M059J (cell line): ENCODE results near the gene NCOR1. TPM values are rescaled to one million over a fixed set of nuclear protein-coding genes. Genes with fewer than 3 reads are reported as not detected.
A peak's percentile ranks its signal among the peaks of the same experiment; 100 is the strongest.
"Not testable (repeated sequence)": the region's sequence is repeated elsewhere in the genome, so short reads cannot be mapped to it uniquely, and the experiment has no call there.

Source experiments
- DNase-seq: peaks from one replicate; pipeline ENCODE4 v3.0.0-alpha.2; 2012; ENCODE audit warnings: low read depth
- total RNA-seq: library from RNA; depleted of rRNA; stranded (reverse); fragments of >200 nt; shearing (Covaris generic); gene quantifications from 2 replicates; pipeline ENCODE4 v1.2.3, GENCODE V29; 2014

Gene NCOR1
- total RNA-seq, 1 experiment from 2014 or later, result 77.5 TPM

DNA sequence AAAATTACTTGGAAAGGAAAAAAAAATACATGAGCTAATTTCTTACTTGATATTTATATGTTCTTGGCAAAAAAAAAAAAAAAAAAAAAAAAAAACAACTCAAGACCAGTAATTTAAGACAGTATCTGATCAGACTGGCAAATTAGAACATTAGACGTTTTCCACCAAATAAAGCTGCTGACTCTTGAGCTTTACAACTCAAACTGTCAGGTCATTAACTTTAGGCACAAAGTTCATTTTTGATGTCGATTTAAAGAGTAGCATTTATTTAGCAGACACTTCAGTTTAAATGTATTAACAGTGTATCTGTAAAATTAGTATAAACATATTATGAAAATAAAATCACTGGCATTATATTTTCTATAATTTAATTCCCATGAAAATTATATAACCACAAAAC is 66.7 kb downstream of the NCOR1 start:
- DNase-seq, result no peak

DNA sequence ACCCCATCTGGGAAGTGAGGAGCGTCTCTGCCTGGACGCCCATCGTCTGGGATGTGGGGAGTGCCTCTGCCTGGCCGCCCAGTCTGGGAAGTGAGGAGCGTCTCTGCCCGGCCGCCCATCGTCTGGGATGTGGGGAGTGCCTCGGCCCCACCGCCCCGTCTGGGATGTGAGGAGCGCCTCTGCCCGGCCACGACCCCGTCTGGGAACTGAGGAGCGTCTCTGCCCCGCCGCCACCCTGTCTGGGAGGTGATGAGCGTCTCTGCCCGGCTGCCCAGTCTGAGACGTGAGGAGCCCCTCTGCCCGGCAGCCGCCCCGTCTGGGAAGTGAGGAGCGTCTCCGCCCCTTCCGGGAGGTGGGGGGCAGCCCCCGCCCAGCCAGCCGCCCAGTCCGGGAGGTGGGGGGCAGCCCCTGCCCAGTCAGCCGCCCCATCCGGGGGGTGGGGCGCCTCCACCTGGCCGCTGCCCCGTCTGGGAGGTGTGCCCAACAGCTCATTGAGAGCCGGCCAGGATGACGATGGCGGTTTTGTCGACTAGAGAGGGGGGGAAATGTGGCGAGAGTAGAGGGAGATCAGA is 69.9 kb downstream of the NCOR1 start:
- DNase-seq, result not testable (repeated sequence)

DNA sequence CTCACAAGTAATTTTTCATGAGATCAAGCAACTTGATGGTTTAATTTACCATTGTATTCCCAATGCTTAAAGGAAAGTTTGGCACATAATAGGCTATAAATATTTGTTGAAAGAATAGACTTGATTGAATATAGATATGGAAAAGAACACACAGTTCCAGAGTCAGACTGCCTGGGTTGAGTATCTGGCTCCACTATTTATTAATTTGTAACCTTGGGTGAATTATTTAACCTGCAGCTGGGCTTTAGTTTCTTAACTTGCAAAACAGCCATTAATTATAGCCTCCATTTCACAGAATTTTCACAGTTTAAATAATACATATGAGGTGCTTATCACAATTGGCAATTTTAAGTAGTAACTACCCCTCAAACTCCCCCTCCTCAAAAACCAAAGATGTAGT is 73.6 kb downstream of the NCOR1 start:
- no peak for DNase-seq

DNA sequence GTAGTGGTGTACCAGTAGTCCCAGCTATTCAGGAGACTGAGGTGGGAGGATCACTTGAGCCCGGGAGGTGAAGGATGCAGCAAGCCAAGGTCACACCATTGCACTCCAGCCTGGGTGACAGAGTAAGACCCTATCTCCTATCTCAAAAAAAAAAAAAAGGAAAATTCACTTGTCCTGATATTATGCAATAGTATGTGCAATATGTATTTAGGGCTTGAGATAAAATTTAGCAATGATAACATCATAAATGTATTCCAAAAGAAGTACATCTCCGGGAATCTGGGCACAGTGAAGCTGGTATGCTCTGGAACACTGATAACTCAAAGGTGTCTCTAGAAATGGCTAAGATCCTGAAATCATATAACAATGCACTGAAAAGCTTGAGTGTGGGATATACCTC is 74.5 kb downstream of the NCOR1 start:
- no peak for DNase-seq

DNA sequence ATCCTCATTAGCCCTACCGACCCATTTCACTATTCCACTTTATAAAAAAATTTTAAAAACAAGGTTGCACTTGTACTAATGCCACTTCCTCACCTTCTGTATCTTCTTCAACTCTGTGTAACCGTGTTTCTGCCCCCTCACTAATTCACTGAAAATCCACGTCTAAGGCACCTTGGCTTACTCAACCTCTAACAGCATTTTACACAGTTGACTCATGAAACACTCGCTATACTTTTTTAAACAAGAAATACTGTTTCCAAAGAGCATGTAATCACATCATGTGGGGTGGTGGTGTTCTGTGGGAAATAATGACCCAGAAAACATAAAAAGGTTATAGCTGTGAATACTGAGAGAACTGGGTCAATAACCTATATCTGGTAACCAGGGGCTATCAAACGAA is 79.9 kb downstream of the NCOR1 start:
- no peak for DNase-seq

DNA sequence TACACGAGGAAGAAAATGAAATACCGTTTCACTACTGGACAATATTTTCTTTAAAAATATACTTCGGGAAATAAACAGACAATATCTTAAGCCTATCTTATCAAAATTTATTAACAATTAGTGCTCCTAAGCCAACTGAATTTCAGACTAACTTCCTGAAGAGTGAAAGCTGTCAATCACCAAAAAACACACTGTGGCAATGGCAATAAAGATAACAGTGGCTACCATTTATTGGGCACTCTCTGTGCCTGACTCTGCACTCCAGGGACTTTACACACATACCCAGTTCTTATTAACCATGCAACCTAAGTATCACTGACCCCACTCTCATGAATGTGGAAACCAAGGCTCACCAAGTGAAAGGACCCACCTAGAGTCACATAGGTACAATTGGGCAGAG is 83.7 kb downstream of the NCOR1 start:
- no peak for DNase-seq

DNA sequence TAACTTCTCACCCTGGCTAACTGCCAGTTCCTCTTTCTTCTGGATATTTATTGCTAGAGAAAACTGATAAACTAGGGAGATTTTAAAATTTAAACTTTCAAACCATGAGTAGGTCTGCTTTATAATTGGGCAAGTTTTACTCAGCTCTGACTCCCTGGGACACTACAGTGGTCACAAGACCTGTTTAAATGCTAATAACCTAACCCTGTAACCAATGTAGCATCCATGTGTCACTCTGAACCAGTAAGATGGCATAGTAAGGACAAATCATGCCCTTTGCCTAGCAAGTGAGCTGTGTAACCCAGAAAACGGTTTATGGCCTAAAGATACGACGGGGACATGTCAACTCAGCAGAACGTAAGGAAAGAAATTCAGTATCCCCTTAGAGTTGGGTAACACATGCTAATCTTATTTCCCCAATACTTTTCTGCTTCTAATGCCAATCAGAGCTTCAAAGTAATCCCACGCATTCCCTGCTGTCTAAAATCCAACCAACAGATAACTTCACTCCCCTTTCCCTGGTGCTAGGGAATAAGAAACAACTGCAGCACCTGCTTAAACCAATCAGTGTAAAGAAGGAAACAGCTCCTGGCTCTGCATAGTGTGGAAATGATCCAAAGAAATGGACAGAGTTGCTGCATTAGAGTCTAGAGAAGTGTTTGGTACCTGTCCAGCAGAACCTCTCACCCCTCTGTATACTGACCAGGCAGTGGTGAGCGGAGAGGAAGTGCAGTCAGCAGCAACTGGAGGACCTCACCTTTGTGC is 85.7 kb downstream of the NCOR1 start:
- DNase-seq, result no peak

DNA sequence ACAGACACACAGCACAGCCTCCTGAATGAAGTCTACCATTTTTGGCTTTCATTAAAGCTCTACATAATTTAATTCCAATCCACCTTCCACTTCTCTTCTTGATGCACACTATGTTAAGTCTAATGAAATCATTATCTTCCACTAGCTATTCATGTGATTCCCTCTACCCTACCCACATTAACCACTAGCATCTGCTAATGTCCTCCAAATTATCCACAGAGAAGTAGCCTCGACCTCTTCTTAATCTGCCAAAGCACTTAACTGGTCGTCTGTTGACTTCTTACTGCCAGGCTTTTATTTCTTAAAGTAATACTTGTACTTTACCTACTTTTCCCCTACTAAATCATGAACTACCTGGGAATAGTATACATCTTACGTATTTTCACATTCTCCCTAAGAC is 91.8 kb downstream of the NCOR1 start:
- DNase-seq, result no peak

DNA sequence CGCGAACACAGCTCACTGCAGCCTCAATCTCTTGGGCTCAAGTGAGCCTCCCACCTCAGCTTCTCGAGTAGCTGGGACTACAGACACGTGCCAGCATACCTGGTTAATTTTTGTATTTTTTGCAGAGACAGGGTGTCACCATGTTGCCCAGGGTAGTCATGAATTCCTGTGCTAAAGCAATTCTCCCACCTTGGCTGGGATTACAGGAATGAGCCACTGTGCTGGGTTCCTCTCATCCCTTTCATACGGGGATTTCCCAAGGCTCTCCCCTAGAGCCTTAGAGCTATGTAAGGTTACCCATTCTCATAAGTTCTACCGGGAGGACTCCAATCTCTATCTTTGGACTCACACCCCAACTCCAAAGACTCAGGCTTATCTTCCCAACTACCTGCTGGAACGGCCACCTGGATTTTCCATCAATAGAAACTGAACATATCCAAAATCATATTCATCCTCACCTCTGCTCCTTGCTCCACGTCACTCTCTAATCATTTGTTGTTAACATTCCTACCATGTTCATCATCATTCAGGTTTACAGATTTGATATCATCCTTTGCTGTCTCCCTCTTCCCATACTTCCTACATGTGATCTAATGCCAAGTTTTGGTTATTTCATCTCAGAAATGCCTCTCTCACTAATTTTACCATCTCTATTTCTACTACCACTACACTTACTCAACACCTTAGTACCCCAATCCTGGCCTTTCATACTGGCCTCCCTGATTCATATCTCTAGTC is 92.5 kb downstream of the NCOR1 start:
- DNase-seq, result peak; percentile 43

DNA sequence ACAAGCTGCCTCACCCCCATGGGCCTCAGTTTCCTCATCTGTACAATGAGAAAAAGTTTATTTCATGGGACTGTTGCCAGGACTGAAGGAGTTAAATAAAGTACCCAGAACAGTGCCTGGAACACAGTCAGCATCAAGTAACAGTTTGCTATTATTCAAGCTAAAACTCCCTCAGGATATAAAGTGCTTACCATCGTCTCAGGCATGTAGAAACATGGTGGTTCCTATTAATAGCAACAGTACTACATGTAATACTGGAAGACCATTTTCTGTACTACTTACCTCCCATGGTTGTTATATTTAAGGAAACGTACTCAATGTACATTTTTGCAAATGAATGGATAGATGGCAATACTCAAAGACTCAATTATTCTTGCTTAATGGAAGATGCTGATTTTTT is 93.4 kb downstream of the NCOR1 start:
- DNase-seq, result no peak

DNA sequence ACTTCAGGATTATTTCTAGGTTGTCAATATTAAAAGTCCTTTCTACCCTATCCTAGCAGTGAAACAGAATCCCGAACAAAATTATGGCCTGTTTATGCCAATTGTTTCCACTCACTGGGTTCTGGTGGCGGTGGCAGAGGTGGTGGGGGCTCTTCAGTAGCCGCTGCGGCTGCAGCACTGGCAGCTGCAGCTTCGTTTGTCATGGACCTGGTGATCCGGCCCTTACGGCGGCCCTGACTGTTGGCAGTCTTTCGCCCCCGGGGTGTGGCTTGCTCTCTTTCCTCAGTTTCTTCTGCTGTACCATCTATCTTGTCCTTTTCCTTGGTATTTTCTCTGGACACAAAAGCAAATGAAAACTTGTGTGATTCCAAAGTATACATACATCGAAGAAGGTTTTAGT is 94.4 kb downstream of the NCOR1 start:
- no peak for DNase-seq

DNA sequence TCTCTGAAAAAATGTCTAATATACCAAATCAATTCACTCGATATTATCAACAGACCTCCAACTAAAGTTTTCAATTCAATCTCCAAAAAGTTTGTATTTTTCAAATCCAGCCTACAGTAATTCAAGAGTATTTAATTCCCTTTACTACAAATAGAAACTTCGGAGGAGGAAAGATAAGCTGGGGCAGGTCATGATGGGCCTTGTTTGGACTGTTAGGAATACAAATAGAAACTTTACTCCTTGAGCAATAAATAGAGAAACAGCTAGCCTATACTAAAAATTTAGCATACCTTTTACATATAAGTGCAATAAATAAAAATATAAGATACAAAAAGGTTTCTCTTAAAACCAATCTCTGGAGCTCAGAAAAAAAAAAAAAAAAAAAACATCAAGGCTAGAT is 98.2 kb downstream of the NCOR1 start:
- DNase-seq, result no peak

DNA sequence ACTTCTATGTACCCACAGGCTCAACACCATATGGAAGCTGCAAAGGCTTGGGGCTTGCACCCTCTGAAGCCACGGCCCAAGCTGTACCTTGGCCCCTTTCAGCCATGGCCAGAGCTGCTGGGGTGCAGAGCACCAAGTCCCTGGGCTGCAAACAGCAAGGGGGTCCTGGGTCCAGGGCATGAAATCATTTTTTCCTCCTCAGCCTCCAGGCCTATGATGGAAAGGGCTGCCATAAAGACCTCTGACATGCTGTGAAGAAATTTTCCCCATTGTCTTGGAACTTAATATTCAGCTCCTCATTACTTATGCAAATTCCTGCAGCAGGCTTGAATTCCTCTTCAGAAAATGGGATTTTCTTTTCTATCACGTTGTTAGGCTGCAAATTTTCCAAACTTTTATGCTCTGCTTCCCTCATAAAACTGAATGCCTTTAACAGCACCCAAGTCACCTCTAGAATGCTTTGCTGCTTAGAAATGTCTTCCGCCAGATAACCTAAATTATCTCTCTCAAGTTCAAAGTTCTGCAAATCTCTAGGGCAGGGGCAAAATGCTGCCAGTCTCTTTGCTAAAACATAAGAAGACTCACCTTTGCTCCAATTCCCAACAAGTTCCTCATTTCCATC is 100.1 kb downstream of the NCOR1 start:
- not testable (repeated sequence) for DNase-seq

DNA sequence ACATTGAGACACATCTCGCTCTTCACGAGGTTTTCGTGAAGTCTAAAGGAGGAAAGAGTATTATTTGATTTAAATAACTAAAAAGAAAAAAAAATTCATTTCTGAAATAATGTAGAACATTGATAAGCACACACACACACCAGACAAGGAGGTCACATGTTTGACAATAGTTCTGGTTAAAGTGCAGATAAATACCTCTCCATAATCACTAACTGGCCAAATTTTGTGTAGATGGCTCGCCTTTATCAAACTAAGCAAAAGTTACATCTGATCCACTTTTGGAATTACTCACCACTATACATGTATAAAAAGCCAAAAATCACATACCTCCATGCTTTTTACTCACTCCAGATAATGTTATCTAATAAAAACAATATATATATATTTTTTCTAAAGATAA is 106.5 kb downstream of the NCOR1 start:
- DNase-seq, result no peak

DNA sequence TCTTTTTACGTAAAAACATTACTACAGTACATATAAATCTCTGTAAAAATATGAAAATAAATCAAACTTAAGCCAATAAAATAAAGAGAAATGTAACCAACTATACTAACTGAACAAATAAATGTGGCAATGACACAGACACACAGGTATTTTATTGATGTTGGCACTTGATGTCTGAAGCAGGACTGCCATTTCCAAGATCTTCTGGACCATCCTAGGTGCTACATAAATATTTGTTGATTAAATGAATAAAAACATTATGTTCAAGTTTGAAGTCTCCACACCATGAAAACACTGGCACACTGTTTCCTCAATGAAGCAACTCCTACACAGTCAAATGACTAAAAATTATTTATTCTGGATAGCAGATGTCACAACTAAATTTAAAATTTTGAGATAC is 106.9 kb downstream of the NCOR1 start:
- DNase-seq, result no peak

DNA sequence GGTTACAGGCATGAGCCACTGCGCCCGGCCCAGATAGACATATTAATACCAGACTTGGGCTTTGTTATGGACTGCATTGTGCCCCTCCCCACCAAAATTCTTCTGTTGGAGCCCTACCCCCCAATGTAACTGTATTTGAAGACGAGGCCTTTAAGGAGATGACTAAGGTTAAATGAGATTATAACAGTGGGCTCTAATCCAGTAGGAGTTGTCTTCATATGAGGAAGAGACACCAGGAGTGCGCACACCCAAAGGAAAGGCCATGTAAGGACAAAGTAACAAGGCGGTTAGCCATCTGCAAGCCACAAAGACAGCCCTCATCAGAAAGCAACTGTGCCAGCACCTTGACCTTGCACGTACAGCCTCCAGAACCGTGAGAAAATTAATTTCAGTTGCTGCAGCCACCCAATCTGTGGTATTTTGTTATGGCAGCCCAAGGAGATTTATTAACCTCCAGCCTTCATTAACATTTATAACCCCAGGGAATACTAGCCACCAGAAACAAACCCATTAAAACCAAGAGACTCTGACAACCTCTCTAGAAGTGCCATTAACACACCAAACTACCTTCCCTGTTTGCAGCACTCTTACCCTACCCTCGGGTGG is 108.1 kb downstream of the NCOR1 start:
- peak; percentile 88 for DNase-seq

DNA sequence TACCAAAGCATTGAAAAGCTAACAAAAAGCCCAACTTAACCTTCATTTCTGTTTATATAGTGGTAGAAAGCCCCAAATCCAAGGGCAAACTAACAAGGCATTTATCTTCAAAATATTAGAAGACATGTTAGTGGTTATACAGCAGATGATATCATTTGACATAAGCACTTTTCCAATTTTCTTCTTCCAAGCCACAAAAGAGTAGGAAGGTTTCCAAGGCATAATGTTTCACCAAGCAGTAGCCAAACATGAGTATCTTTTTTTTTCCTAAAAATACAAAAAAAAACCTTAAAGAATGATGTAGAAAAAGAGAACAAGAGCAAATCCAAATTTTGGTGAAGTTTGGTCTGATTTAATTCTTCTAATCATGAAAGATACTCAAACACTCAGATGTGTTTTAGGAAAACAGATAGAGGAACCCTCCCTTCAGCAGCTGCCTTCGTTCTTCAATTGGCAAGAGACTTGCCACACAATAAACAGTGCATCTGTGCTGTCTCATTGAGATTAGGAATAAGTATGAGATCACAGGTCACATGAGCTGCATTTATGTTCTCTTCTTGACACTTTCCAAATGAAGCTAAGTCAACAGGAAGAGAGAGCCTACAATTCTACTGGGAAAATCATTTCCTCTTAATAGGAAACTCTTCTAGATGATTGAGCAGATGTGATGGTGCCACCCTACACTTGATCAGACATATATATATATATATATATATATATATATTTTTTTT is 109.0 kb downstream of the NCOR1 start:
- DNase-seq, result peak; percentile 42

DNA sequence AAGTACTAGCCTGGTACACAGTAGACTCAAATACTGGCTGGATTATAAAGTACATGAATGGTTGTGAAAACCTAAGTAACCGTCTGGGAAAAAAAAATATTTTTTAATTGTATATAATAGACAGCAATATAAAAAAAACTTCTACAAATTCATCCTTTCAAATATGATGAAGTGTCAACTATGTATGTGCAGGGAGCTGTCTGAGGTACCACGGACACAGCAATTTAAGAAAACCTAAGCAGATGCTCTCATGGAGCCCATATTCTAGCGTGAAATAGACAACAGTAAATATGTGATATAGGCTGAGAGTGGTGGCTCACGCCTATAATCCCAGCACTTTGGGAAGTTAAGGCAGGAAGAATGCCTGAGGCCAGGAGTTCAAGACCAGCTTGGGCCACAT is 111.1 kb downstream of the NCOR1 start:
- no peak for DNase-seq

DNA sequence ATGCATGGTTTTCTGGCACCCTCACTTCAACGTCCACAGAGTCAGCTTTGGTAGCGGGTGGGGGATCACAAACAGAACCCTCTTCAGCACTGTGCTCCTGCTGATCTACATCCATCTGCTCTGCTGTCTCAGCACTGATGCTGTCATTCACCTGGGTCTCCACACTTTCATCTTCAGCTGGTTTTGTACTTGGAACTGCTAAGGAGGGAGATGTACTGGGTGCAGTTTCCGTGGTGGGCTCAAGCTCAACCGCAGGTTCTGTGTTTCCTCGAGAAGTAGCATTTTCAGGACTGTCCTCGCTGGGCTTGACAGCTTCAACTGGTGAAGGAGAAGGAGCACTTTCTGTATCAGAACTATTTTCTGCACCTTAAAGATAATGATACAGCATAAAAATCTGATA is 113.9 kb downstream of the NCOR1 start:
- DNase-seq, result no peak

DNA sequence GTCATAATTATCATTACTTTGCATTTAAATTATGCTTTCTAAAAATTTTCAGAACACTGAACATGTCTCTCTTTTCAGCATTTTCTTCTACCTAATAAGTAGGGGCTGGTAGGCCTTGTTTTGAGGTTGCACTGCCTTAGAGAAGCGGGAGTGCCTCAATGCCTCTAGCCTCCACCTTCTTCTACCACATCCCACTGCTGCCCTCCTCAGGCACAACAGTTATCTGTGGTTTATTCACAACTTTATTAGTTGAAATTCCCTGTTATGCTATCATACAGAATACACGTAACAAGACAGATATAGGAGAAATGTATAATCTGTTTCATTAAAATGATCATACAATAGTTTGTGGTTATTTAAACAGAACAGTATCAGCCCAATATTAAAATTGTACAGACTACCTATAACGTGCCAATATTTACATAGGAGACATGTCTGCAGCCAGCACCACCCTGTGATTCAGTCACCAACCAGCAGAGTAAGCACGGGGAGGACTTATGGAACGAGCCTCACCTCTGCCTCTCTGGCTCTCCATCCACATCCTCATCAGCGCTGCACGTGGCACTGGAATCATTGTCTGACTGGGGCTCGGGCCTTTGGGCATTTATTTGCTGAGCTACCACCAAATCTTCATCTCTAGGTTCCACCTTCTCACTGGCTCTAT is 114.5 kb downstream of the NCOR1 start:
- DNase-seq, result peak; percentile 22

DNA sequence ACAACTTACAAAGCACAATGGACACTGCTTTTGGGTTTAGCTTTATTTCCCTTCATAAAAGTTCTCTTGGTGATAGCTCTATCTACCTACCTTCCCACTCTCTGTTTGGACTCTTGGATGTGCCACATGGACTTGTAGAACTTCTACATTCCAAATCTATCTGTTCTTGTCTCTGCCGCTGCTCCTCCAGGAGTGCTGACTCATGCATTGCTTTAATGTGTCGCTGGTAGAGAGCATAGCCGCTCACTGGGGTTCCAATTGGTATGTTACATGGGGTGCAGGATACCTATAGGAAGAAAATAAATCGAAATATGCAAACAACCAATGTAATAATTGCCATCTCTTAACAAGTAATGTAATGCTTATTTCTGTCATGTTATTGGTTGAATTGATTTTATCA is 123.6 kb downstream of the NCOR1 start:
- DNase-seq, result no peak
